SK-N-SH treated with all-trans-retinoic acid at 6 μM for 48 hours (cell line): ENCODE data around the gene WWP2.

Experiments
- ARNTL ChIP-seq: fragments of 450-650 bp; formaldehyde crosslinking; IDR thresholded peaks from 2 replicates; pipeline ENCODE4 v1.5.0; 2020; ENCODE audit warnings: low read depth, mild to moderate bottlenecking, moderate library complexity, borderline replicate concordance
- RARB ChIP-seq: fragments of 250-450 bp; sonication (Bioruptor Pico); IDR thresholded peaks from 2 replicates; pipeline ENCODE4 v1.8.0; 2021; ENCODE audit warnings: mild to moderate bottlenecking, moderate library complexity
- TF ChIP-seq, protein P1 (sequence below): fragments of 250-450 bp; sonication (Bioruptor Pico); IDR thresholded peaks from 2 replicates; pipeline ENCODE4 v1.8.0; 2021; ENCODE audit warnings: low read depth, mild to moderate bottlenecking, moderate library complexity, borderline replicate concordance
- TF ChIP-seq, protein P2 (sequence below): fragments of 250-450 bp; sonication (Bioruptor Pico); IDR thresholded peaks from 2 replicates; pipeline ENCODE4 v1.8.0; 2020; ENCODE audit warnings: mild to moderate bottlenecking, moderate library complexity, borderline replicate concordance

DNA sequence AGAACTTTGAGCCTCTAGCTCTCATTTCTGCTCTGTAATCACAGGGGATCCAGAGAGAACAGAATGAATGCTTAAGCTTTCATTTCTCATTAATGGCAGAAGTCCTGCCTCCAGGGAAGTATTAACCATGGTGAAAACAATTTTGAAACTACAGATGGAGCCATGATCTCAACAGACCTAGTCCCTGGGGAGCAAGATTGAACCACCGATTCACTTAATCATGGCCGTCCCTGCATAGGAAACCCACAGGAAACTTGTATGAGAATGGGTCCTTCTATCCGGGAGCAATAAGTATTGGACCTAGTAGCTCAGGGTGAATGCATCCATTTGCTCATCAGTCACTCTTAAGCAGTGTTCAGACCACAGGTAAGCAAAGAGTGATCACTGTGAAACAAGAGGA lies 148.8 kb downstream of the WWP2 start:
- no peak for TF ChIP-seq RARB
- TF ChIP-seq, protein P1, sequence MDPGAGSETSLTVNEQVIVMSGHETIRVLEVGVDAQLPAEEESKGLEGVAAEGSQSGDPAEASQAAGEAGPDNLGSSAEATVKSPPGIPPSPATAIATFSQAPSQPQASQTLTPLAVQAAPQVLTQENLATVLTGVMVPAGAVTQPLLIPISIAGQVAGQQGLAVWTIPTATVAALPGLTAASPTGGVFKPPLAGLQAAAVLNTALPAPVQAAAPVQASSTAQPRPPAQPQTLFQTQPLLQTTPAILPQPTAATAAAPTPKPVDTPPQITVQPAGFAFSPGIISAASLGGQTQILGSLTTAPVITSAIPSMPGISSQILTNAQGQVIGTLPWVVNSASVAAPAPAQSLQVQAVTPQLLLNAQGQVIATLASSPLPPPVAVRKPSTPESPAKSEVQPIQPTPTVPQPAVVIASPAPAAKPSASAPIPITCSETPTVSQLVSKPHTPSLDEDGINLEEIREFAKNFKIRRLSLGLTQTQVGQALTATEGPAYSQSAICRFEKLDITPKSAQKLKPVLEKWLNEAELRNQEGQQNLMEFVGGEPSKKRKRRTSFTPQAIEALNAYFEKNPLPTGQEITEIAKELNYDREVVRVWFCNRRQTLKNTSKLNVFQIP (CRISPR knock-in tag), result no peak
- TF ChIP-seq, protein P2, sequence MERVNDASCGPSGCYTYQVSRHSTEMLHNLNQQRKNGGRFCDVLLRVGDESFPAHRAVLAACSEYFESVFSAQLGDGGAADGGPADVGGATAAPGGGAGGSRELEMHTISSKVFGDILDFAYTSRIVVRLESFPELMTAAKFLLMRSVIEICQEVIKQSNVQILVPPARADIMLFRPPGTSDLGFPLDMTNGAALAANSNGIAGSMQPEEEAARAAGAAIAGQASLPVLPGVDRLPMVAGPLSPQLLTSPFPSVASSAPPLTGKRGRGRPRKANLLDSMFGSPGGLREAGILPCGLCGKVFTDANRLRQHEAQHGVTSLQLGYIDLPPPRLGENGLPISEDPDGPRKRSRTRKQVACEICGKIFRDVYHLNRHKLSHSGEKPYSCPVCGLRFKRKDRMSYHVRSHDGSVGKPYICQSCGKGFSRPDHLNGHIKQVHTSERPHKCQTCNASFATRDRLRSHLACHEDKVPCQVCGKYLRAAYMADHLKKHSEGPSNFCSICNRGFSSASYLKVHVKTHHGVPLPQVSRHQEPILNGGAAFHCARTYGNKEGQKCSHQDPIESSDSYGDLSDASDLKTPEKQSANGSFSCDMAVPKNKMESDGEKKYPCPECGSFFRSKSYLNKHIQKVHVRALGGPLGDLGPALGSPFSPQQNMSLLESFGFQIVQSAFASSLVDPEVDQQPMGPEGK (CRISPR knock-in tag), result no peak
- TF ChIP-seq ARNTL (CRISPR knock-in tag), result no peak
